Mammary epithelial cell (primary cell): Measurements from ENCODE around the gene LRRC26.
A peak's percentile ranks its signal among the peaks of the same experiment; 100 is the strongest.

Experiments
- CTCF ChIP-seq, 2 donors: IDR thresholded peaks in 1 of 2; conservative IDR thresholded peaks in 1 of 2; 2 replicates each; pipeline ENCODE4 v1.5.1; 2011 to 2012; ENCODE audit warnings: inconsistent platforms in 2 of 2, low read length in 2 of 2, mild to moderate bottlenecking in 2 of 2, control low read depth in 1 of 2, low read depth in 1 of 2; ENCODE audit not compliant: insufficient read depth in 1 of 2; ENCODE audit errors: extremely low read depth in 1 of 2
- EZH2 ChIP-seq: IDR thresholded peaks from 2 replicates; pipeline ENCODE4 v1.6.1; 2012; ENCODE audit warnings: low read length, inconsistent platforms, borderline replicate concordance

DNA sequence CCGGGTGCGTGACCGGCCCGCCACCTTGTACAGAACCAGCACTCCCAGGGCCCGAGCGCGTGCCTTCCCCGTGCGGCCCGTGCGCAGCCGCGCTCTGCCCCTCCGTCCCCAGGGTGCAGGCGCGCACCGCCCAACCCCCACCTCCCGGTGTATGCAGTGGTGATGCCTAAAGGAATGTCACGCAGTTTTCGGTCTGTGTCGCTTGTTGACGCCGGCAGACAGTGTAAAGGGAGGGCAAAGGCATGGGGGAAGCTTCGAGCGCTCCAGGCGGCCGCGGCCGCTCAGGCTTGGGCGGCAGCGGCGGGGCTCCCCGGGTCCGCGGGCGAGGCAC is 1.3 kb downstream of the LRRC26 start:
- TF ChIP-seq CTCF (conservative IDR thresholded peaks at IDR 0.05 in 1 of 2, IDR thresholded peaks at IDR 0.05 in 1 of 2; ENCODE audit: extremely low read depth in 1 of 2, insufficient read depth in 1 of 2, low read depth in 1 of 2, low read length in 2 of 2), result no peak
- TF ChIP-seq EZH2, result peak; percentile 79
